Endothelial cell of umbilical vein (primary cell): ENCODE results near the gene SLC2A11.

Experiments
- EZH2 ChIP-seq: IDR thresholded peaks from 2 replicates; pipeline ENCODE4 v1.6.1; 2012; ENCODE audit warnings: borderline replicate concordance, low read depth, mild to moderate bottlenecking, moderate library complexity, low read length, inconsistent platforms; ENCODE audit not compliant: severe bottlenecking
- POLR2A ChIP-seq: IDR thresholded peaks from 2 replicates; pipeline ENCODE4 v1.6.1; 2012; ENCODE audit warnings: low read depth, mild to moderate bottlenecking, control low read depth, low read length
- TF ChIP-seq, protein P1 (sequence below), 2 donors: IDR thresholded peaks; 1 replicate in 1 of 2; 2 replicates in 1 of 2; pipeline ENCODE4 v1.5.1; 2011; ENCODE audit warnings: low read length in 2 of 2, mild to moderate bottlenecking in 2 of 2, moderate library complexity in 2 of 2, control low read depth in 1 of 2, inconsistent platforms in 1 of 2, low read depth in 1 of 2; ENCODE audit not compliant: insufficient read depth in 1 of 2; ENCODE audit errors: extremely low read depth in 1 of 2

DNA sequence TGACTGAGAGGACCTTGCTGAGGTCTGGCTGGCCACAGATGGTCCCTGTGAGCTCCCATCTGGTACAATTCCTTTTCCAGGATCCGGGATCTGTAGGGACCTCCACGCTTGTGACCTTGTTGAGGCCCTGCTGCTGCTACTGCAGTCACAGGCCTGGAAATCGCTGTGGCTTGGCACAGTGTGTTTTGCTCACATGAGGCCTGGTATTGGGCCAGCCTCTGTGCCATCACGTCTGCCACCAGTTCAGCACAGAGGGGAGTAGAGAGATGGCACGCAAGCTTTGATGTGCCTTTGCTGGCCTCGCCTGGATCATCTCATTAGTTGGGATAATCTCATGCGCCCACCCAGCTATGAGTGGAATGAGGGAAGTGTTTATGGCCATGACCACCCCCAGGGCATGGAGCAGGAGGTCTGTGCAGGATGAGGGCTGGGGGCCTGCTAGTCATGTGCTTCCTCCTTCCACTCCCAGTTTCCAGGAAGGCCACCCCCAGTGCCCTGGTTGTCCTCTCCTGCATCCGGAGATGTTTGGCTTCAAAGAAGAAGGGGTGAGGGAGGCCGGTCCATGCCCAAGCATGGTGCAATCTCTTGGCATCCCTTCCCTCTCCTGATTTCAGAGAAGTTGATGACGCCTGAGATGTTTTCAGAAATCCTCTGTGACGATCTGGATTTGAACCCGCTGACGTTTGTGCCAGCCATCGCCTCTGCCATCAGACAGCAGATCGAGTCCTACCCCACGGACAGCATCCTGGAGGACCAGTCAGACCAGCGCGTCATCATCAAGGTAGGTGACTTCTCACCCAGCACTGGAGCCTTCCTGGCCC, 41.3 kb upstream of the SLC2A11 start:
- TF ChIP-seq, protein P1, sequence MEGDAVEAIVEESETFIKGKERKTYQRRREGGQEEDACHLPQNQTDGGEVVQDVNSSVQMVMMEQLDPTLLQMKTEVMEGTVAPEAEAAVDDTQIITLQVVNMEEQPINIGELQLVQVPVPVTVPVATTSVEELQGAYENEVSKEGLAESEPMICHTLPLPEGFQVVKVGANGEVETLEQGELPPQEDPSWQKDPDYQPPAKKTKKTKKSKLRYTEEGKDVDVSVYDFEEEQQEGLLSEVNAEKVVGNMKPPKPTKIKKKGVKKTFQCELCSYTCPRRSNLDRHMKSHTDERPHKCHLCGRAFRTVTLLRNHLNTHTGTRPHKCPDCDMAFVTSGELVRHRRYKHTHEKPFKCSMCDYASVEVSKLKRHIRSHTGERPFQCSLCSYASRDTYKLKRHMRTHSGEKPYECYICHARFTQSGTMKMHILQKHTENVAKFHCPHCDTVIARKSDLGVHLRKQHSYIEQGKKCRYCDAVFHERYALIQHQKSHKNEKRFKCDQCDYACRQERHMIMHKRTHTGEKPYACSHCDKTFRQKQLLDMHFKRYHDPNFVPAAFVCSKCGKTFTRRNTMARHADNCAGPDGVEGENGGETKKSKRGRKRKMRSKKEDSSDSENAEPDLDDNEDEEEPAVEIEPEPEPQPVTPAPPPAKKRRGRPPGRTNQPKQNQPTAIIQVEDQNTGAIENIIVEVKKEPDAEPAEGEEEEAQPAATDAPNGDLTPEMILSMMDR (IDR thresholded peaks at IDR 0.05; ENCODE audit: extremely low read depth in 1 of 2, insufficient read depth in 1 of 2, low read depth in 1 of 2, low read length in 2 of 2) = no peak
- TF ChIP-seq EZH2 = no peak
- no peak for TF ChIP-seq POLR2A
